ENCODE measurements around the gene ARID1B. TPM values are rescaled to one million over a fixed set of nuclear protein-coding genes. Genes with fewer than 3 reads are reported as not detected.

The ARID1B gene
- total and polyA plus RNA-seq, 9 of the 15 experiments (the other 6 are each of a cell fraction or from before 2014, with no cell fraction given) = 12.5 to 50.5 (median 25.8) TPM

GRCh38 chr6:156963712-156964700 lies 186.8 kb downstream of the ARID1B start (continued):
- TF ChIP-seq AFF1 (IDR thresholded peaks at IDR 0.05; ENCODE audit: low read depth in 1 of 2, partially characterized antibody in 2 of 2) = no peak
- TF ChIP-seq MAFK (IDR thresholded peaks at IDR 0.05; ENCODE audit: low read length) = peak; percentile 100
- TF ChIP-seq ETS1 (conservative IDR thresholded peaks at IDR 0.05; ENCODE audit: control insufficient read depth, low read depth, low read length) = no peak
- TF ChIP-seq BCOR (IDR thresholded peaks at IDR 0.05) = no peak
- no peak for TF ChIP-seq SETDB1 (IDR thresholded peaks at IDR 0.05; ENCODE audit: low read length)
- no peak for TF ChIP-seq ZC3H4 (CRISPR knock-in tag; IDR thresholded peaks at IDR 0.05; ENCODE audit: borderline replicate concordance)
- peak; percentile 69 for TF ChIP-seq CEBPB (tag; IDR thresholded peaks at IDR 0.05)
- TF ChIP-seq NR2C2 (CRISPR knock-in tag; IDR thresholded peaks at IDR 0.05) = no peak
- peak; percentile 14; the same call in 1 of the 2 replicates for TF ChIP-seq NR2C2 (tag; IDR thresholded peaks at IDR 0.05)
- no peak for TF ChIP-seq DLX4 (CRISPR knock-in tag; IDR thresholded peaks at IDR 0.05)
- no peak for TF ChIP-seq DACH1 (IDR thresholded peaks at IDR 0.05; ENCODE audit: partially characterized antibody)
- TF ChIP-seq CTCFL (IDR thresholded peaks at IDR 0.05; ENCODE audit: borderline replicate concordance, insufficient read depth, low read depth, low read length, poor library complexity, severe bottlenecking) = no peak
- no peak for TF ChIP-seq NFIC (IDR thresholded peaks at IDR 0.05)
- TF ChIP-seq ZBTB17 (CRISPR knock-in tag; IDR thresholded peaks at IDR 0.05) = no peak
- TF ChIP-seq TAF9B (IDR thresholded peaks at IDR 0.05; ENCODE audit: partially characterized antibody) = peak; percentile 34
- peak; percentile 59; the same call in 1 of the 2 replicates for TF ChIP-seq TFAP4 (CRISPR knock-in tag; IDR thresholded peaks at IDR 0.05; ENCODE audit: borderline replicate concordance)
- peak; percentile 100 for TF ChIP-seq ZNF316 (IDR thresholded peaks at IDR 0.05)
